Measurements from ENCODE around the gene THSD7A.

GRCh38 chr7:11366118-11366517, 465.9 kb downstream of the THSD7A start:
- TF ChIP-seq, protein P1, sequence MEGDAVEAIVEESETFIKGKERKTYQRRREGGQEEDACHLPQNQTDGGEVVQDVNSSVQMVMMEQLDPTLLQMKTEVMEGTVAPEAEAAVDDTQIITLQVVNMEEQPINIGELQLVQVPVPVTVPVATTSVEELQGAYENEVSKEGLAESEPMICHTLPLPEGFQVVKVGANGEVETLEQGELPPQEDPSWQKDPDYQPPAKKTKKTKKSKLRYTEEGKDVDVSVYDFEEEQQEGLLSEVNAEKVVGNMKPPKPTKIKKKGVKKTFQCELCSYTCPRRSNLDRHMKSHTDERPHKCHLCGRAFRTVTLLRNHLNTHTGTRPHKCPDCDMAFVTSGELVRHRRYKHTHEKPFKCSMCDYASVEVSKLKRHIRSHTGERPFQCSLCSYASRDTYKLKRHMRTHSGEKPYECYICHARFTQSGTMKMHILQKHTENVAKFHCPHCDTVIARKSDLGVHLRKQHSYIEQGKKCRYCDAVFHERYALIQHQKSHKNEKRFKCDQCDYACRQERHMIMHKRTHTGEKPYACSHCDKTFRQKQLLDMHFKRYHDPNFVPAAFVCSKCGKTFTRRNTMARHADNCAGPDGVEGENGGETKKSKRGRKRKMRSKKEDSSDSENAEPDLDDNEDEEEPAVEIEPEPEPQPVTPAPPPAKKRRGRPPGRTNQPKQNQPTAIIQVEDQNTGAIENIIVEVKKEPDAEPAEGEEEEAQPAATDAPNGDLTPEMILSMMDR (IDR thresholded peaks at IDR 0.05; ENCODE audit: poor library complexity), result no peak
- no peak for TF ChIP-seq EZH2 (IDR thresholded peaks at IDR 0.05; ENCODE audit: borderline replicate concordance)
- TF ChIP-seq EZH2phosphoT487 (IDR thresholded peaks at IDR 0.05; ENCODE audit: low read depth, severe bottlenecking, unreplicated experiment), result no peak

Data from hepatocyte (in vitro differentiated cells).